HG02623 (cell line): ENCODE data around the gene SWT1.

Source experiments
- ATAC-seq: cut with Tn5 transposase; IDR thresholded peaks from one replicate; pipeline ENCODE4 v1.9.1; 2021; ENCODE audit warnings: moderate library complexity; ENCODE audit not compliant: unreplicated experiment

SWT1 gene

DNA sequence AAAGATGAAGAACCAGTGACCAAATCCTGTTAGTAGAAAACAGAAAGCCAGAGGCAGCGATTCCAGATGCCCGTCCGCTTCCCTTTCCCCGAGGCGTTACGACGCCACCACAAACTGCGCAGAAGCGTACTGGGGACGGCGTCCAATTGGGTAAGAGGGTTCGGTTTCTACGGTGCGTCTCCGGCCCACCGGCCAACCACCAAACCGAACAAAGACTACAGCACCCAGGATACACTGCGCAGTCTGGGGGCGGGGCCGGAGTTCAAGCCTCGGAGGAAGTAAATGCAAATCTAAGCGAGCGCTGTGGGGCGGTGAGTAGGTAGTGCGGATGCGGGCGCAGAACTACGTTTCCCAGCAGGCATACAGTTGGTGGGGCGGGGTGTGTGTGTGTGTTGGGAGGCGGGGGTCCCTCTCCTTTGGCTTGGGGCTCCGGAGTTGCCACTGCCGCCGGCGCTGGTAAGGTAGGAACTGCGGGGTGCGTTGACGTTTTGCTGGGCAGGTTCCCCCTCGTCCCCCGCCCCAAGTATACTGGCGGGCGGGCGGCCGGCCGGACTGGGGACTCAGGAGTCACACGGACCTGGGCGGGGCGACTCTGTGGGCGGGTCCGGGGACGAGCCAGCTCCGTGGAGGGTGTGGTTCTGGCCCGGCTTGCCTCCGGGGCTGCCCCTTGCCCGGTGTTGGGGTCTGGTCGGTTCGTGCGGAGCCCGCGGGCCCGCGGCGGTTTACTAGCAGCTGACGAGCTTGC lies at the start of gene SWT1, which contains the start of gene TRMT1L:
Gene SWT1, plus strand, starts transcription at position 314 of the 745 bp plus-strand sequence. CDS start 3,675 bp downstream, outside the sequence.
Gene TRMT1L, minus strand, starts transcription at position 100 of the 745 bp plus-strand sequence. CDS start 241 bp downstream, outside the sequence.
- peak; percentile 89 for ATAC-seq

DNA sequence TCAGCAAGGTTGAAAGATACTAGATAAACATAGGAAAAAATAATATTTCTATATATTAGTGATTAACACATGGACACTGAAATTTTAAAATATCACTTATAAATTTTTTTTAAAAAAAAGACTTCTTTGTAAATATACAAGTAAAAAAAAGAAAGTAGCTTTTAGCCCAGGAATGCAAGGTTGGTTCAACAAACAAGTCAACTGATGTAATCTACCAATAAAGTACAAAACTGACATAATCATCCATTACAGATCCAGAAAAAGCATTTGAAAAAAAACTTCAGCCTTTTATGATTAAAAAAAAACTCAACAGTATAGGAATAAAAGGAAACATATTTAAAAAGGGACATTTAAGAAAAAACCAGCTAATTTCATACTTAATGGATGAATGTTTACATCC lies 48.6 kb upstream of the SWT1 start:
- ATAC-seq: no peak

GRCh38 chr1:185110145-185110544 lies 46.8 kb upstream of the SWT1 start:
- no peak for ATAC-seq

DNA sequence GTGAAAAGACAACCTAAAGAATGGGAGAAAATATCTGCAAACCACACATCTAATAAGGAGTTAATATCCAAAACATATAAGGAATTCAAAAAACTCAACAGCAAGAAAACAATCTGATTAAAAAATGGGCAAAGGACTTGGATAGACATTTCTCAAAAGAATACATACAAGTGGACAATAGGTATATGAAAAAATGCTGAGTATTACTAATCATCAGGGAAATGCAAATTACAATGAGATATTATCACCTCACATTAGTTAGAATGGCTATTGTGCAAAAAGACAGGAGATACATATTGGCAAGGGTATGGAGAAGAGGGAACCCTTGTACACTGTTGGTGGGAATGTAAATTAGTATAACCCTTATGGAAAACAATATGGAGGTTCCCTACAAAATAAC lies 45.1 kb upstream of the SWT1 start:
- ATAC-seq: no peak

- no peak for ATAC-seq
Observed at GRCh38 chr1:185112356-185112755, 44.6 kb upstream of the SWT1 start.

GRCh38 chr1:185129708-185130107 lies 27.3 kb upstream of the SWT1 start:
- no peak for ATAC-seq

GRCh38 chr1:185132534-185132933 lies 24.4 kb upstream of the SWT1 start:
- ATAC-seq: no peak

DNA sequence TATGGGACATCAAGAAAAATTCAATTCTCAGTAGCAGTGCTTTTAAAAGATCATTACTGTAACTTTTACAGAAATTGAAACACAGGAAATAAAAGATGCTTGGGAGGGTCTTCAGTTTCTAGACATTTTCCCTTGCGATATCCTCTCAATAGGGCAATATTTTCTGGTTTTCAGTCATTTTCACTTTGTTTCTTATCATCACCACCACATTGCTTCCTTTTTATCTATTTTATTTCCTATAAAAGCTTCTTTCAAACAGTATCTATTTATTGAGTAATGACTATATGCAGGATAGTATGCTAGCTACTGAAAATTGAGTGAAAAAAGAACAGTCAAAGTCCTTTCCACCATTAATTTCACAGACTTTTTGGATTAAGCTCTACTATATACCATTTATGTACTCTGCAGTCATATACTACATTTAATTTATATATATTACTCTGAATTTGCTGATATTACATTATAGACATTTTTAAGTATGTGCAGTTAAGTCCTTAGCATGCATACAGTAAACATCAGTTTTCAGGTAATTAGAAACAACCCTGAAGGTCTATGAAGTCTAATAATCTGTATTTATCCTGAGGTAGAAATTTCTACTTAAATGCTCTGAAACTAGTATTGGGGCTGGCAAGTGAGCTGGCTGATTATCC lies 18.9 kb upstream of the SWT1 start:
- ATAC-seq: no peak

GRCh38 chr1:185139246-185139645 lies 17.7 kb upstream of the SWT1 start:
- no peak for ATAC-seq

- ATAC-seq: no peak
Observed at GRCh38 chr1:185144233-185144632, 12.7 kb upstream of the SWT1 start.

GRCh38 chr1:185151215-185151614 lies 5.8 kb upstream of the SWT1 start:
- no peak for ATAC-seq

GRCh38 chr1:185152187-185152767 lies 4.7 kb upstream of the SWT1 start:
- no peak for ATAC-seq

DNA sequence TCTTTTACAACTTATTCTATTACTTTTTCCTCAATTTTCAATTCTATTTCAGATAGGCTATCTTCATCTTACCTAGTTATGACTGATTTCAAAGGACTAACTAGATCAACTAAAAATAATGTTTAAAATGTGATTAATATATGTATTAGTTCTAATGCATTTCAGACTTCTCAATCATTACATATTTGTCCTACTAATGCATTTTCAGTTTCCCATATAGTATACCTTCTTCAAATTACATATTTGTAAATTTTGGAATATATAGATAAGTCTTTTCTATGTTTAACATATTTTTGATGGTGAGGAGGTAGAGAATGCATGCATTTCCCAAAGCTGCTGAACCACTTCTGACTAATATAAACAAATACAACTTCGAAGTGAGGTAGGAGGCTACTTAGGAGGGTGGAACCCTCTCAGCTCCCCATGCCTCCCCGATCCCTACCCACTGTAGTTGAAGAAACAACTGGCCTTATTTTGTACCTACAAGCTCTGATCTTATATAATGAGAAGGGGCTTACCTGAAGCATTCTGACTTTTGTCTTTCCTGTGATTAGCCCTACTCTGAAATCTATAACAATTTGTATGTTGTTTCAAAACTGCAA lies 2.0 kb upstream of the SWT1 start:
- no peak for ATAC-seq

DNA sequence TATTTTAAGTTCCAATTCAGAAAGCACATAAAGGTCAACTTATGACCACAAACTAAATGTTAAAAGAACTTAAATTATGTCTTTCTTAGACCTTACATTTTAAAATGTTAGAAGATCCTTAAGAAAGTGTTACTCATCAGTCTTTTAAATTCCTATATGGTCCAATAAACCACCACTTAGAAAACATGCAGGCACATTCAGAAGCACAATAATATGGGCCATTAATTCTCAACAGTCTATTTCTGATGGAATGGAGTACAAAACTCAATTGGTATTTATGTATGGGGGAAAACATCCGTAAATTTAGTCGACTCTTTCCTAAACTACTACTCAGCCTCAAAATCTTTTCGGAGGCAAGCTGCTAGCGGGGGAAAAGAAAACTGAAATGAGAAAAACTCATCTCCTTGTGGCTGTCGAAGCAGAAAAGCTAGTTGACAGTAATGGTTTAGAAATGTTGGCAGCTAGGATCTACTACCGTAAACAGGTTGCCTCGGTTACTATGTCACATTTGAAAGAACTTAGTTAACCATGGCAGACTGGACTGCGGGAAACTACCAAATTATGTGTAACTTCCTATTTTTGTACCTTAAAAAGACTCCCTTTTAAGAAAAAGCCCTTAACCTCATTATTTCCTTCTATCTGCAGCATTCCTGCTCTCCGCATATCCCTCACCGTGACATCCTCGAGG lies 1.2 kb upstream of the SWT1 start:
- no peak for ATAC-seq

DNA sequence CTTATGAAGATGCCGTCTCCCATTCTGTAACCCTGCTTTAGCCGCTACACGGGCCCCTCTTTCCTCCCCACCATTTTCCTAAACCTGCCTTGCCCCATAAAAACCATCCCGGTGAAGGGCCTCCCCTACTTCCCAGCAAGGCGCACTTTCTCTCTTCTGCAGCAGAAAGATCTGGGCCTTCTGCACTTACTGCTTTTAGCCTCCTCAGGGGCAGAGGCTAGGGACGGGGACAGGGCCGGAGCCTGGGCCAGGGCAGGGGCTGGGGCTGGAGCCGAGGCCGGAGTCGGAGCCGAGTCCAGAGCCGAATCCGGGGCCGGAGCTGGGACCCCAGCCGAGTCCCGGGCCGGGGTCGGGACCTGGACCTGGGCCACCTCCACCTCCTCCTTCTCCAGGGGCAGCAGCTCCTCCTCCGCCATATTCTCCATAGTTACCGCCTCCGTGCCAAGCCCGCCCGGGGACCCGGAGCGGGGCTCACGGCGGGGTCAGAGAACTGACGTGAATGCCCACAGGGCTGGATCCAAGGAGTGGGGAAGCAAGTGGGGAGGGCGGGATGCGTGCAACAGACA lies 596 bp upstream of the SWT1 start:
- ATAC-seq: peak; percentile 19

DNA sequence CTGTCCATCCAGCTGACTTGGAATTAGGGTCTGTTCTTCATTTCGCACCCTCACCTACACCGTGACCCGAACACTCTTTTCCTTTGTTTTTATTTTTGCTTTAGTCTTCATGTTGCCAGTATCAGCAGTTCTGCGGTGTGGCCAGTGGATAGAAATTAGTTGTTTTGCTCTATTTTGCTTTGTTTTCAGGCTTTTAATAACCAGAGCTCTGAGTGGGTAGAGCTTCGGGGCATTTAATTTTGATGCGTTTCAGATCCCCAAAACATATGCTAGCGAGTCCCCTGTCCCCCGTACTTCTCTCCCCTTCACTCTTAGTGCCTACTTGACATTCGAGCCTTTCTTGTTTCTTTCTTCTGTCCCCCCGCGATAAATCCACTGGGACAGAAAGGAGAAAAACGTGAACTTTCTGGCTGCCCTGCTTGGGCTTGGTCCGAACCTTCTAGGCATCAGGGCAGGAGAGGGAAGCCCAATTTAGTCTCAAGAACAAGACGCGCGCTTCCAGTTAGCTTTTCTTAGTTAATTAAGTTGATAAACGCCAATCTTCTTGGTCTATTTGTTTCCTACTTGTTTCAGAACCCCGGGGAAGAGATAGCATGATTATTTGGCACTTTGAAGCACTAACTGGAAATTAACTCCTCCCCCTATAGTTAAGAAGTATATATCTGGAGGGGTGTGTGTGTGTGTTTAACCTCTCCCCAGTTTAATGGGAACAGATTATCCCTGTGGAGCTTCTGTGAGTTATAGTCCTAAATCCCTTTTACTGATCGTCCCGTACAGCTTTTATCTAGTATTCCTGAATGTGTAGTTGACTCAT lies 839 bp downstream of the SWT1 start:
- no peak for ATAC-seq

GRCh38 chr1:185158800-185159199 lies 1.8 kb downstream of the SWT1 start:
- ATAC-seq: no peak

GRCh38 chr1:185159966-185160365 lies 3.0 kb downstream of the SWT1 start:
- ATAC-seq: no peak

- ATAC-seq: no peak
Observed at GRCh38 chr1:185162491-185162890, 5.5 kb downstream of the SWT1 start.

GRCh38 chr1:185166106-185166505 lies 9.1 kb downstream of the SWT1 start:
- ATAC-seq: no peak
